Omental fat pad (tissue), 4 donors: ENCODE results near the gene SLC17A5. TPM values are rescaled to one million over a fixed set of nuclear protein-coding genes. Genes with fewer than 3 reads are reported as not detected.
A peak's percentile ranks its signal among the peaks of the same experiment; 100 is the strongest.

Source experiments
- ATAC-seq: fragments of 150-250 bp; one replicate; pipeline ENCODE4 v1.9.1; 2016; ENCODE audit warnings: mild to moderate bottlenecking, moderate library complexity; ENCODE audit not compliant: low FRiP score
- DNase-seq: peaks from one replicate; pipeline ENCODE4 v3.0.0-alpha.2; 2019; ENCODE audit warnings: low spot score
- total RNA-seq, 4 donors: library from RNA; depleted of rRNA; stranded (reverse); fragments of >200 nt; gene quantifications; one replicate each; pipeline ENCODE4 v1.1.0, GENCODE V29; 2016
- TF ChIP-seq, protein P1 (sequence below), 3 donors: fragments of 450-650 bp; IDR thresholded peaks; one replicate each; pipeline ENCODE4 v1.5.1; 2016 to 2017; ENCODE audit warnings: antibody characterized with exemption in 3 of 3, mild to moderate bottlenecking in 3 of 3, moderate library complexity in 2 of 3

The SLC17A5 gene
- total RNA-seq, 4 donors from 2014 or later: 18.9 to 36.5 (median 28.0) TPM

GRCh38 chr6:73604020-73604419 lies 49.8 kb downstream of the SLC17A5 start:
- ATAC-seq: no peak
- TF ChIP-seq, protein P1, sequence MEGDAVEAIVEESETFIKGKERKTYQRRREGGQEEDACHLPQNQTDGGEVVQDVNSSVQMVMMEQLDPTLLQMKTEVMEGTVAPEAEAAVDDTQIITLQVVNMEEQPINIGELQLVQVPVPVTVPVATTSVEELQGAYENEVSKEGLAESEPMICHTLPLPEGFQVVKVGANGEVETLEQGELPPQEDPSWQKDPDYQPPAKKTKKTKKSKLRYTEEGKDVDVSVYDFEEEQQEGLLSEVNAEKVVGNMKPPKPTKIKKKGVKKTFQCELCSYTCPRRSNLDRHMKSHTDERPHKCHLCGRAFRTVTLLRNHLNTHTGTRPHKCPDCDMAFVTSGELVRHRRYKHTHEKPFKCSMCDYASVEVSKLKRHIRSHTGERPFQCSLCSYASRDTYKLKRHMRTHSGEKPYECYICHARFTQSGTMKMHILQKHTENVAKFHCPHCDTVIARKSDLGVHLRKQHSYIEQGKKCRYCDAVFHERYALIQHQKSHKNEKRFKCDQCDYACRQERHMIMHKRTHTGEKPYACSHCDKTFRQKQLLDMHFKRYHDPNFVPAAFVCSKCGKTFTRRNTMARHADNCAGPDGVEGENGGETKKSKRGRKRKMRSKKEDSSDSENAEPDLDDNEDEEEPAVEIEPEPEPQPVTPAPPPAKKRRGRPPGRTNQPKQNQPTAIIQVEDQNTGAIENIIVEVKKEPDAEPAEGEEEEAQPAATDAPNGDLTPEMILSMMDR (IDR thresholded peaks at IDR 0.05): no peak
- no peak for DNase-seq

DNA sequence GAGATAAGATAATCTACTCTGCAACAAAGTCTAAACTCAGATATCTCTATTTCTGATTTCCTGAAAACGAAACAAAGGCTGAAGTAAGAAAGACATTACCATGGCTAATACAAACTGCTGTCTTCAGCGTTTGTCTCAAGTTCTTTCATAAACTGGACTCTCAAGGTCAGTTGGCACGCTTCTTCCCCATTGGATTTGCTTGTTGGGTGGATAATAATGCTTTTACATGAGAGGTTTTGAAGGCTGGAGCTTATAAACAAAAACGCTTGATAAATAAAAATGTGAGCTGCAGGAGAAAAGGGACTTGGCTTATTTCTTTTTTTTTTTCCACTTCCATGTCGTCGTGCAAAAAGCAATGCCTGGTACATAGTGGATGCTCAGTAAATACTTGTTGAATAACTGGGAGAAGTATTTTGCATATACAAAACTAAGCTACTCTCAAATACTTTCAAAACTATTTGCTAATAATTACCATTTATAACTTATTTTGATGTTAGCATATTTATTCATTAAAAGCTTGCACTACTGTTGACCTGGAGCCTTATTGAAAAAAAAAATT lies 67.3 kb downstream of the SLC17A5 start:
- ATAC-seq: no peak
- TF ChIP-seq, protein P1 (IDR thresholded peaks at IDR 0.05): no peak

GRCh38 chr6:73585566-73586415 lies 68.0 kb downstream of the SLC17A5 start:
- peak; percentile 78 for ATAC-seq
- no peak for DNase-seq
- TF ChIP-seq, protein P1 (IDR thresholded peaks at IDR 0.05): no peak

More for the DNA sequence above, 67.3 kb downstream of the SLC17A5 start:
- DNase-seq: no peak

- DNase-seq: no peak
- TF ChIP-seq, protein P1 (IDR thresholded peaks at IDR 0.05): no peak
- ATAC-seq: no peak
These were observed 72.5 kb downstream of the SLC17A5 start for GRCh38 chr6:73581293-73581692.

- TF ChIP-seq, protein P1 (IDR thresholded peaks at IDR 0.05): no peak
- ATAC-seq (peak; percentile 96), DNase-seq (peak; percentile 56)
These were observed 73.3 kb downstream of the SLC17A5 start for GRCh38 chr6:73580247-73581149.

GRCh38 chr6:73579851-73580246 lies 73.9 kb downstream of the SLC17A5 start:
- TF ChIP-seq, protein P1 (IDR thresholded peaks at IDR 0.05): no peak
- ATAC-seq: peak; percentile 55
- DNase-seq: no peak
